ENCODE data around the gene RBPJL.

The RBPJL gene

GRCh38 chr20:45306431-45306982 is at the start of gene RBPJL:
Gene RBPJL, plus strand, starts transcription at chr20:45306840. Its CDS starts 83 bp downstream, at chr20:45306923.
- no peak for DNase-seq

GRCh38 chr20:45257161-45257560 is 49.5 kb upstream of the RBPJL start:
- no peak for DNase-seq

GRCh38 chr20:45257711-45258110 is 48.9 kb upstream of the RBPJL start:
- no peak for DNase-seq

- no peak for DNase-seq
Observed at GRCh38 chr20:45258259-45258658, 48.4 kb upstream of the RBPJL start.

GRCh38 chr20:45258664-45259063 is 48.0 kb upstream of the RBPJL start:
- no peak for DNase-seq

- DNase-seq: no peak
Observed at GRCh38 chr20:45263556-45264266, 42.9 kb upstream of the RBPJL start.

- DNase-seq: no peak
Observed at GRCh38 chr20:45266977-45267376, 39.7 kb upstream of the RBPJL start.

GRCh38 chr20:45268531-45268930 is 38.1 kb upstream of the RBPJL start:
- DNase-seq: no peak

- no peak for DNase-seq
Observed at GRCh38 chr20:45269056-45269455, 37.6 kb upstream of the RBPJL start.

- no peak for DNase-seq
Observed at GRCh38 chr20:45269754-45270270, 36.8 kb upstream of the RBPJL start.

GRCh38 chr20:45275338-45275737 is 31.3 kb upstream of the RBPJL start:
- DNase-seq: no peak

GRCh38 chr20:45279992-45280391 is 26.6 kb upstream of the RBPJL start:
- no peak for DNase-seq

- no peak for DNase-seq
Observed at GRCh38 chr20:45282700-45283550, 23.7 kb upstream of the RBPJL start.

- no peak for DNase-seq
Observed at GRCh38 chr20:45283551-45284057, 23.0 kb upstream of the RBPJL start.

GRCh38 chr20:45288376-45288775 is 18.3 kb upstream of the RBPJL start:
- DNase-seq: no peak

GRCh38 chr20:45288860-45289259 is 17.8 kb upstream of the RBPJL start:
- DNase-seq: no peak

- DNase-seq: no peak
Observed at GRCh38 chr20:45289942-45290676, 16.5 kb upstream of the RBPJL start.

- peak; percentile 74 for DNase-seq
Observed at GRCh38 chr20:45290677-45291355, 15.8 kb upstream of the RBPJL start.

- DNase-seq: no peak
Observed at GRCh38 chr20:45291526-45291925, 15.1 kb upstream of the RBPJL start.

GRCh38 chr20:45292343-45292742 is 14.3 kb upstream of the RBPJL start:
- DNase-seq: no peak

GRCh38 chr20:45293041-45294002 is 13.3 kb upstream of the RBPJL start:
- DNase-seq: peak; percentile 57

Data from NCI-H1092 treated with DMSO at 0.1 percent for 48 hours (cell line).